ENCODE measurements around the gene NR2F6. TPM values are rescaled to one million over a fixed set of nuclear protein-coding genes. Genes with fewer than 3 reads are reported as not detected.

NR2F6 gene
- total RNA-seq, 2 donors from 2014 or later: 129 to 195 TPM

DNA sequence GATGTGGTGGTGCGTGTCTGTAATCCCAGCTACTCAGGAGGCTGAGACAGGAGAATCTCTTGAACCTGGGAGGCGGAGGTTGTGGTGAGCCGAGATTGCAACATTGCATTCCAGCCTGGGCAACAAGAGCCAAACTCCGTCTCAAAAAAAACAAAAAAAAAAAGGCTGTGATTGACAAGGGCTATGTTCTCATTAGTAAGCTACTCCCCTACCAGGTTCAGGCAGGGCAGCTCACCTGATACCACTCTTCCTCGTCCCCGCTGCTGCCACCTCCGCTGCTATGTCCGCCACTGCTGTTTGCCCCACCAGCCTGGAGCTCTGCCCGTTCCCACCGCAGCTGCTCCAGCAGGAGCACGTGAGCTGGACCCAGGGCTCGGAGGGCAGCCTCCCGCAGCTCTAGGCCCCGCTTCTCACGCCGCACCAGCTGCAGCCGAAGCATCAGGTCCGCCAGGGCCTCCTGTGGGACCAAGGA lies 9.5 kb upstream of the NR2F6 start:
- no peak overlapping the region for H3K27ac ChIP-seq
- H3K9me3 ChIP-seq: no peaks in the 10 kb centered on the region
- H3K9ac ChIP-seq (ENCODE audit: low read depth in 2 of 2, low read length in 2 of 2): no peak overlapping the region
- intact Hi-C loops (cut with DNase I): no loop called here
- no peak overlapping the region for H3K4me3 ChIP-seq
- TF ChIP-seq, protein P1, sequence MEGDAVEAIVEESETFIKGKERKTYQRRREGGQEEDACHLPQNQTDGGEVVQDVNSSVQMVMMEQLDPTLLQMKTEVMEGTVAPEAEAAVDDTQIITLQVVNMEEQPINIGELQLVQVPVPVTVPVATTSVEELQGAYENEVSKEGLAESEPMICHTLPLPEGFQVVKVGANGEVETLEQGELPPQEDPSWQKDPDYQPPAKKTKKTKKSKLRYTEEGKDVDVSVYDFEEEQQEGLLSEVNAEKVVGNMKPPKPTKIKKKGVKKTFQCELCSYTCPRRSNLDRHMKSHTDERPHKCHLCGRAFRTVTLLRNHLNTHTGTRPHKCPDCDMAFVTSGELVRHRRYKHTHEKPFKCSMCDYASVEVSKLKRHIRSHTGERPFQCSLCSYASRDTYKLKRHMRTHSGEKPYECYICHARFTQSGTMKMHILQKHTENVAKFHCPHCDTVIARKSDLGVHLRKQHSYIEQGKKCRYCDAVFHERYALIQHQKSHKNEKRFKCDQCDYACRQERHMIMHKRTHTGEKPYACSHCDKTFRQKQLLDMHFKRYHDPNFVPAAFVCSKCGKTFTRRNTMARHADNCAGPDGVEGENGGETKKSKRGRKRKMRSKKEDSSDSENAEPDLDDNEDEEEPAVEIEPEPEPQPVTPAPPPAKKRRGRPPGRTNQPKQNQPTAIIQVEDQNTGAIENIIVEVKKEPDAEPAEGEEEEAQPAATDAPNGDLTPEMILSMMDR (IDR thresholded peaks at IDR 0.05): no peak
- no peaks in the 10 kb centered on the region for H3K36me3 ChIP-seq
- H3K4me1 ChIP-seq: no peaks in the 10 kb centered on the region
- no peaks in the 10 kb centered on the region for H3K27me3 ChIP-seq
- no peak for DNase-seq

DNA sequence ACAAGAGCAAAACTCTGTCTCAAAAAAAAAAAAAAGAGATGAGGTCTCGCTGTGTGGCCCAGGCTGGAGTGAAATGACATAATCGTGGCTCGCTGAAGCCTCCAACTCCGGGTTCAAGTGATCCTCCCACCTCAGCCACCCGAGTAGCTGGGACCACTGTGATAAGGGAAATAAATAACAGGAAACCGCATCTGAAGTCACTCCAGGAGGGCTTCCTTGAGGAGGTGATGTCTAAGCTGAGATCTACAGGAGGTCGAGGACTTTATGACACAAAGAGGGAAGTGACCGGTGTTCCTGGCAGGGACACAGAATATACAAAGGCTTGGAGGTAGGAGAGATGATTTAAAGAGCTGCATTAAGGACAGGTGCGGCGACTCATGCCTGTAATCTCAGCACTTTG lies 8.9 kb upstream of the NR2F6 start:
- no peak for DNase-seq
- H3K9me3 ChIP-seq: no peaks in the 10 kb centered on the region
- no peaks in the 10 kb centered on the region for H3K27me3 ChIP-seq
- H3K36me3 ChIP-seq: no peaks in the 10 kb centered on the region
- no peak overlapping the region for H3K9ac ChIP-seq (ENCODE audit: low read depth in 2 of 2, low read length in 2 of 2)
- intact Hi-C loops (cut with DNase I): no loop called here
- H3K4me1 ChIP-seq: no peaks in the 10 kb centered on the region
- TF ChIP-seq, protein P1 (IDR thresholded peaks at IDR 0.05): no peak
- no peak overlapping the region for H3K27ac ChIP-seq
- H3K4me3 ChIP-seq: no peak overlapping the region

DNA sequence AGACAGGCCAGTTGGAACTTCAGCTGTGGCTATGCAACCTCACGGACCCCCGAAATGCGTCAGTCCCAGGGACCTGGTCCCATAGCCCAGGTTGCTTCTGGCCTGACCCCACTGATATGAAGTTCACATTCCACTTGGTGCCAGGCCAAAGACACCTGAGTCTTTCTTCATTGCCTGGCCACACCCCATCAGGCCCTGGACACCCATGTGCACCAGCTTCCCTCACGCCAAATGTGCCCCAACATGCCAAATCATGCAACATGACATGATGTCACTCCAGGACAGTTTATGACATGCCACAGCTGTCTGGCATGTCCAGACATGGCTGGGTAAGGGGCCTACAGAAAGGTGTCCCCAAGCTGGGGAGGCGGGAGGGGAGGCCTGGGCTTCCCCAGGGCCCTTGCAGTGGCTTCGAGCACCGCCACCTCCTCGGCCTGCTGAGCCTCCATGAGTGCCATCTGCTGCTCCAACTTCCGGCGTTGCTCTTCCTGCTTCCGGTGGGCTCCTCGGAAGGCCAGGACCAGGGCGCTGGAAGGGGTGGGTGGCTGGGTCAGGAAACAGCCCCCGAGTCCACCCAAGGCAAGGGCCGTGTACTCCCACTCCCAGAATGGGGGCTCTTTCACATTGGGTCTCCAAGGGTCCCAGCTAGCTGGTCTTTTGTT lies 4.3 kb upstream of the NR2F6 start:
- H3K9ac ChIP-seq (ENCODE audit: low read depth in 2 of 2, low read length in 2 of 2): peak overlapping the region in 1 of 2 donors; percentile 26
- peaks cover 23% of the 10 kb centered on the region for H3K4me1 ChIP-seq
- no peak overlapping the region for H3K4me3 ChIP-seq
- H3K27ac ChIP-seq: peak overlapping the region; percentile 93
- H3K27me3 ChIP-seq: no peaks in the 10 kb centered on the region
- no peaks in the 10 kb centered on the region for H3K9me3 ChIP-seq
- TF ChIP-seq, protein P1 (IDR thresholded peaks at IDR 0.05): no peak
- no peaks in the 10 kb centered on the region for H3K36me3 ChIP-seq
- DNase-seq: no peak
- intact Hi-C loops (cut with DNase I): no loop called here

DNA sequence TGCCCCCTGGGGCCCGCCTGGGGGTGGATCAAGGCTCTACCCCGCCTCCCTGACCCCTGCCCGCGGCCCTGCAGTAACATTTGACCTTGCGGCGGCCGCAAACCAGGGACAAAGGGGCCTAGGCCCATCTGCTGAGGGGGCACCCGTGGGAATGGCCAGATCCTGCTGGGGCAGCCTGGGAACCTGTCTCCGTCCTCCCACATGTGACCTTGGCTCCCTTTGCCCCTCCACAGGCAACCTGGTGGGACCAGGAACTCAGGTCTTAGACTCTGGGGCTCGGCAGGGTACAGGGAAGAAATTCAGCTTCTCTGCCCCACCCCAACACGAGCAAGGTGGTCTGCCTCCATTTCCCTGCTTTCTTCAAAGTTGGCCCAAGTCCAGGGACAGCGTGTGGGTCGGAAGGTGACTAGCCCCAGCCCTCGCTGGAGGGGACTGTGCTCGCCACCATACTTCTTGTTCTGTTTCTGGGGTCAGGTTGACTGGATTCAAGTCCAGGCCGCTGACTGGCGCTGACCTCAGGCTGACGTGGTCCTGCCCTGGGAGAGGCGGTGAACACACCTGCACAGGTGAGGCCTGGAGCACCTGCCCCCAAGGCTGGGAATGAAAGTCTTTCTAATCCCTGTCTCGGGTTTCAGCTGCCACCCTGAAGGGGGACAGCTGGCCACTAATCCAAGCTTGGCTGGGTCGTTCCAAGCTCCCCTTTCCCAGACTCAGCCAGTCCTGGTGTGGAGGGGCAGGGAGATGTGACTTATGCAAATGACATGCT lies 2.5 kb upstream of the NR2F6 start:
- H3K9ac ChIP-seq (ENCODE audit: low read depth in 2 of 2, low read length in 2 of 2): peak overlapping the region; percentile 43 to 74
- H3K4me1 ChIP-seq: peaks cover 23% of the 10 kb centered on the region
- intact Hi-C loops (cut with DNase I): no loop called here
- DNase-seq: peak; percentile 75
- peak overlapping the region; percentile 93 for H3K27ac ChIP-seq
- no peaks in the 10 kb centered on the region for H3K27me3 ChIP-seq
- H3K4me3 ChIP-seq: no peak overlapping the region
- TF ChIP-seq, protein P1 (IDR thresholded peaks at IDR 0.05): no peak
- H3K36me3 ChIP-seq: no peaks in the 10 kb centered on the region
- no peaks in the 10 kb centered on the region for H3K9me3 ChIP-seq

DNA sequence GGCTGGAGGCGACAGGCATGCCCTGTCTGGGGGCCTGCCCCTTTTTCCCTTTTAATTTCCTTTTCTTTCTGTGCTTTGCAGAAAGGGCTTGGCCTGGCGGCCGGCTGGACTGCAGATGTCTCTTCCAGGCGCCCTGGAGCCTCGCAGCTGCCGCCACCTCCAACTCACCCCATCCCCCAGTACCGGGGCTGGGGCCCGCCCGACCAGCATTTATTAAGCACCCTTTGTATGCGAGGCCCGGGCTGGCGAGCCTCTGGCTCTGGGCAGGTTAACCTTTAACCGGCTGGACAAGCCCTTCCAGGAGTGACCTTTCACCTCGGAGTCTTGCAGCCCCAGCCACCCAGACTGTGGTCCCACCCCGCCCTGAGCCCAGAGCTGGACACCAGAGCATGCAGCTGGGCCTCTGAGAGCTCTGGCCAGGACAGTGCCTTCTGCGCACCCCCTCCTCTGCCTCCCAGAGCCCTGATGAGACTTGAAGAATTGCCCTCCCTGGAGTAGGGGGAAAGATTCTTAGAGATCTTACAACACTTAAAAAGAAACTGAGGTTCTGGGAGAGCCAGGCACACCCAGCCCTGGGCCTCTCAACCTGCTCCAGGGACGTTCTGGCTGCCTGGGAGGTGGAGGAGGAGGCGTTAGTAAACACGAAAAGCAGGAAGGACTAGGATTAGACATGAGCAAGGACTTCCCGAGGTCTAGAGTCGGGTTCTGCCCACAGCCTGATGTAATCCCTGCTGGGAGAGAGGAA lies 1.1 kb upstream of the NR2F6 start:
- intact Hi-C loops (cut with DNase I): no loop called here
- TF ChIP-seq, protein P1 (IDR thresholded peaks at IDR 0.05): no peak
- no peaks in the 10 kb centered on the region for H3K9me3 ChIP-seq
- H3K27ac ChIP-seq: peak overlapping the region; percentile 93
- no peaks in the 10 kb centered on the region for H3K27me3 ChIP-seq
- peak overlapping the region; percentile 31 for H3K4me3 ChIP-seq
- H3K4me1 ChIP-seq: peaks cover 32% of the 10 kb centered on the region
- peak; percentile 81 for DNase-seq
- no peaks in the 10 kb centered on the region for H3K36me3 ChIP-seq
- peak overlapping the region; percentile 64 to 74 for H3K9ac ChIP-seq (ENCODE audit: low read depth in 2 of 2, low read length in 2 of 2)
